ENCODE results near the gene RDM1.

Gene RDM1

GRCh38 chr17:35948092-35948491 lies 17.5 kb upstream of the RDM1 start:
- TF ChIP-seq GATA3 (IDR thresholded peaks at IDR 0.05; ENCODE audit: low read depth, low read length) (no peak), GATA2 (IDR thresholded peaks at IDR 0.05; ENCODE audit: low read depth, low read length) (no peak)

GRCh38 chr17:35947156-35947585 lies 16.6 kb upstream of the RDM1 start:
- no peak for TF ChIP-seq GATA3 (IDR thresholded peaks at IDR 0.05; ENCODE audit: low read depth, low read length)
- TF ChIP-seq GATA2 (IDR thresholded peaks at IDR 0.05; ENCODE audit: low read depth, low read length) = no peak

GRCh38 chr17:35944151-35944550 lies 13.6 kb upstream of the RDM1 start:
- TF ChIP-seq GATA3 (IDR thresholded peaks at IDR 0.05; ENCODE audit: low read depth, low read length) = no peak
- TF ChIP-seq GATA2 (IDR thresholded peaks at IDR 0.05; ENCODE audit: low read depth, low read length) = no peak

- no peak for TF ChIP-seq GATA2 (IDR thresholded peaks at IDR 0.05; ENCODE audit: low read depth, low read length)
- no peak for TF ChIP-seq GATA3 (IDR thresholded peaks at IDR 0.05; ENCODE audit: low read depth, low read length)
These were observed 13.0 kb upstream of the RDM1 start, which contains the start of gene LYZL6 for GRCh38 chr17:35943537-35943936. LYZL6 (minus strand) TSS chr17:35943713; CDS start chr17:35939356, 4,357 bp downstream.

GRCh38 chr17:35942588-35943186 lies 12.1 kb upstream of the RDM1 start:
- no peak for TF ChIP-seq GATA3 (IDR thresholded peaks at IDR 0.05; ENCODE audit: low read depth, low read length)
- TF ChIP-seq GATA2 (IDR thresholded peaks at IDR 0.05; ENCODE audit: low read depth, low read length) = no peak

- TF ChIP-seq GATA3 (IDR thresholded peaks at IDR 0.05; ENCODE audit: low read depth, low read length) (no peak), GATA2 (IDR thresholded peaks at IDR 0.05; ENCODE audit: low read depth, low read length) (no peak)
These were observed 5.5 kb upstream of the RDM1 start for GRCh38 chr17:35936063-35936462.

- TF ChIP-seq GATA2 (IDR thresholded peaks at IDR 0.05; ENCODE audit: low read depth, low read length) (no peak), GATA3 (IDR thresholded peaks at IDR 0.05; ENCODE audit: low read depth, low read length) (no peak)
These were observed 4.2 kb upstream of the RDM1 start for GRCh38 chr17:35934760-35935159.

- TF ChIP-seq GATA2 (IDR thresholded peaks at IDR 0.05; ENCODE audit: low read depth, low read length) (no peak), GATA3 (IDR thresholded peaks at IDR 0.05; ENCODE audit: low read depth, low read length) (no peak)
These were observed 2.0 kb upstream of the RDM1 start for GRCh38 chr17:35932586-35932985.

GRCh38 chr17:35931794-35932425 lies 1.3 kb upstream of the RDM1 start:
- no peak for TF ChIP-seq GATA2 (IDR thresholded peaks at IDR 0.05; ENCODE audit: low read depth, low read length)
- TF ChIP-seq GATA3 (IDR thresholded peaks at IDR 0.05; ENCODE audit: low read depth, low read length) = no peak

- TF ChIP-seq GATA3 (IDR thresholded peaks at IDR 0.05; ENCODE audit: low read depth, low read length) = no peak
- no peak for TF ChIP-seq GATA2 (IDR thresholded peaks at IDR 0.05; ENCODE audit: low read depth, low read length)
These were observed 2.9 kb downstream of the RDM1 start for GRCh38 chr17:35927714-35928113.

- TF ChIP-seq GATA3 (IDR thresholded peaks at IDR 0.05; ENCODE audit: low read depth, low read length) (no peak), GATA2 (IDR thresholded peaks at IDR 0.05; ENCODE audit: low read depth, low read length) (no peak)
These were observed 6.9 kb downstream of the RDM1 start for GRCh38 chr17:35923609-35924114.

GRCh38 chr17:35920229-35920628 lies 10.3 kb downstream of the RDM1 start:
- TF ChIP-seq GATA2 (IDR thresholded peaks at IDR 0.05; ENCODE audit: low read depth, low read length) = no peak

GRCh38 chr17:35918665-35919064 lies 11.9 kb downstream of the RDM1 start:
- TF ChIP-seq GATA2 (IDR thresholded peaks at IDR 0.05; ENCODE audit: low read depth, low read length) = no peak
- no peak for TF ChIP-seq GATA3 (IDR thresholded peaks at IDR 0.05; ENCODE audit: low read depth, low read length)

- TF ChIP-seq GATA2 (IDR thresholded peaks at IDR 0.05; ENCODE audit: low read depth, low read length) = no peak
These were observed 12.9 kb downstream of the RDM1 start for GRCh38 chr17:35917519-35918213.

Data from SH-SY5Y (cell line).